KMS-11 (cell line): Measurements from ENCODE around the gene DAB1.

ENCODE experiments used
- H2AFZ ChIP-seq: fragments of 200-600 bp; sonication (generic); 2 replicates; pipeline ENCODE4 v1.6.1; 2016; ENCODE audit warnings: antibody characterized with exemption, mixed run types, low read depth
- H3K27ac ChIP-seq: fragments of 200-600 bp; sonication (generic); 2 replicates; pipeline ENCODE4 v1.6.1; 2016; ENCODE audit warnings: mild to moderate bottlenecking, mixed run types
- H3K27me3 ChIP-seq: fragments of 200-600 bp; sonication (generic); 2 replicates; pipeline ENCODE4 v1.6.1; 2017; ENCODE audit warnings: mild to moderate bottlenecking, low read depth, mixed run types, moderate library complexity; ENCODE audit not compliant: insufficient read depth
- H3K36me3 ChIP-seq: fragments of 200-600 bp; sonication (generic); 2 replicates; pipeline ENCODE4 v1.6.1; 2017; ENCODE audit warnings: mild to moderate bottlenecking, mixed run types; ENCODE audit not compliant: insufficient read depth
- H3K4me1 ChIP-seq: fragments of 200-600 bp; sonication (generic); 2 replicates; pipeline ENCODE4 v1.6.1; 2016; ENCODE audit warnings: mild to moderate bottlenecking, low read depth, mixed run types; ENCODE audit not compliant: poor library complexity, severe bottlenecking
- H3K4me2 ChIP-seq: fragments of 200-600 bp; sonication (generic); 2 replicates; pipeline ENCODE4 v1.7.0; 2016; ENCODE audit warnings: mild to moderate bottlenecking, mixed run types
- H3K4me3 ChIP-seq: fragments of 200-600 bp; sonication (generic); IDR thresholded peaks from 2 replicates; pipeline ENCODE4 v1.6.1; 2017; ENCODE audit warnings: low read depth, low read length, mixed read lengths; ENCODE audit not compliant: insufficient read depth
- H3K79me2 ChIP-seq: fragments of 200-600 bp; sonication (generic); 2 replicates; pipeline ENCODE4 v1.6.1; 2016; ENCODE audit warnings: low read depth, mixed run types; ENCODE audit not compliant: insufficient read depth
- H3K9ac ChIP-seq: fragments of 200-600 bp; sonication (generic); 2 replicates; pipeline ENCODE4 v1.6.1; 2016; ENCODE audit warnings: mild to moderate bottlenecking, mixed run types
- H4K20me1 ChIP-seq: fragments of 200-600 bp; sonication (generic); 2 replicates; pipeline ENCODE4 v1.6.1; 2016; ENCODE audit warnings: mild to moderate bottlenecking, mixed run types; ENCODE audit not compliant: insufficient read depth
- CTCF ChIP-seq: fragments of 200-600 bp; sonication (generic); conservative IDR thresholded peaks from 2 replicates; pipeline ENCODE4 v1.6.1; 2017; ENCODE audit warnings: low read depth, mild to moderate bottlenecking, antibody characterized with exemption, low read length, moderate library complexity, mixed read lengths

Gene DAB1

DNA sequence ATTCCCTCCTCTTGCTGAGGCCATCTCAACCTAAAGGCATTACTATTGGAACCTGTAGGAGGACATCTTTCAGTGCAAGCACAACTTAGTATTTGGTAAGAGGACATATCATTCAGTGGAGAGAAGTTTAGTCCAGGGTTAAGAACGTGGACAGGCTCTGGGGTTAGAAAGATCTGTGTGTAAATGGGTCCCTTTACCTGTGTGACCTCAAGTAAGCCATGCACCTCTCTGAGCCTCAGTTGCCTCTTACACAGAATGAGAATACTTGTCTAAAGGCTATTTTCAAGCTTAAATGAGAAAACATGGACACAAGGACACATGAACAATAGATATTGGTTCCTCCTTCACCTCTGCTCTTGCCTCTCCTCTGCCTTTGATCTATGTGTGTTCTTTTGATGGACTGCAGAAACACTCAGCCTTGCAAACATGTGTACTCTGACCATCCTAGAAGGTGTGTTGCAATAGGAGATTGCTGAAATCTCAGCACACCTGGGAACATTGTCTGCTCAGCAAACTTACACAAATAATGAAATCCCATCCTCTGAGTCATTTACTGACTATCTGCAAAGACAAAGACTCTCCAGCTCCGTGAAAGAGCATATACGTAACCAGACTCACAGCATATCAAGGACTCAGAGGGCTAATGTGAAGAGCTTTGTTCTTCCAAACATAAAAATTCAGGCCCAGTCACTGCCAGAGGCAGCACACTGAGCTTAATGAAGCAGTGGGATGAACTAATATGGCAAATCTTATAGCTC lies 143.8 kb downstream of the DAB1 start:
- H3K4me3 ChIP-seq, result no peak overlapping the region
- no peak overlapping the region for H3K27ac ChIP-seq
- no peak overlapping the region for H2AFZ ChIP-seq
- no peak overlapping the region for H3K9ac ChIP-seq
- no peaks in the 10 kb centered on the region for H3K4me1 ChIP-seq
- no peak for TF ChIP-seq CTCF
- H3K36me3 ChIP-seq, result no peaks in the 10 kb centered on the region
- H4K20me1 ChIP-seq, result no peaks in the 10 kb centered on the region
- H3K79me2 ChIP-seq, result no peaks in the 10 kb centered on the region
- no peaks in the 10 kb centered on the region for H3K27me3 ChIP-seq
- H3K4me2 ChIP-seq, result no peak overlapping the region

DNA sequence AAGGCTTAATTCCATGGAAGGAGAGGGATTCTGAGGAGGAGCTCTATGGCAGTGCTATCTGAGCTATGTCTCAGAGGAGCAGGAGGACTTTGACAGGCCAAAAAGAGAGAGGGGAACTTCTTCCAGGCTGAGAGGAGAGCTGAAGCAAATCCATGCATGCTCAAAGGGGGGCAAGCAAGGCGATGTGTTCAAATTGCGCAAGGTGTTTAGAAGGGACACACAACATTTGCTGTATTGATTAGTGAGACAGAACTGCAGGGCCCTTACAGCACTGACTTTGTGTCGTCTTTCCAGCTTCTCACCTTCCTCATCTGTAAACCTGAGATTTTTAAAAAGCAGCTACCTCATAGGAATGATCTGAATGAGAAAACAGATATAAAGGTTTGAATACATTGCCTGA lies 145.3 kb downstream of the DAB1 start:
- H3K4me1 ChIP-seq, result no peaks in the 10 kb centered on the region
- H4K20me1 ChIP-seq, result no peaks in the 10 kb centered on the region
- H3K36me3 ChIP-seq, result no peaks in the 10 kb centered on the region
- H3K9ac ChIP-seq, result no peak overlapping the region
- no peak overlapping the region for H3K4me3 ChIP-seq
- H3K79me2 ChIP-seq, result no peaks in the 10 kb centered on the region
- H3K4me2 ChIP-seq, result no peak overlapping the region
- H2AFZ ChIP-seq, result no peak overlapping the region
- H3K27ac ChIP-seq, result no peak overlapping the region
- no peak for TF ChIP-seq CTCF
- no peaks in the 10 kb centered on the region for H3K27me3 ChIP-seq

GRCh38 chr1:57277681-57278080 lies 146.2 kb downstream of the DAB1 start:
- H3K9ac ChIP-seq, result no peak overlapping the region
- no peaks in the 10 kb centered on the region for H3K79me2 ChIP-seq
- H2AFZ ChIP-seq, result no peak overlapping the region
- no peaks in the 10 kb centered on the region for H3K4me1 ChIP-seq
- H3K36me3 ChIP-seq, result no peaks in the 10 kb centered on the region
- no peak overlapping the region for H3K4me2 ChIP-seq
- TF ChIP-seq CTCF, result no peak
- H3K4me3 ChIP-seq, result no peak overlapping the region
- no peaks in the 10 kb centered on the region for H3K27me3 ChIP-seq
- H4K20me1 ChIP-seq, result no peaks in the 10 kb centered on the region
- no peak overlapping the region for H3K27ac ChIP-seq

DNA sequence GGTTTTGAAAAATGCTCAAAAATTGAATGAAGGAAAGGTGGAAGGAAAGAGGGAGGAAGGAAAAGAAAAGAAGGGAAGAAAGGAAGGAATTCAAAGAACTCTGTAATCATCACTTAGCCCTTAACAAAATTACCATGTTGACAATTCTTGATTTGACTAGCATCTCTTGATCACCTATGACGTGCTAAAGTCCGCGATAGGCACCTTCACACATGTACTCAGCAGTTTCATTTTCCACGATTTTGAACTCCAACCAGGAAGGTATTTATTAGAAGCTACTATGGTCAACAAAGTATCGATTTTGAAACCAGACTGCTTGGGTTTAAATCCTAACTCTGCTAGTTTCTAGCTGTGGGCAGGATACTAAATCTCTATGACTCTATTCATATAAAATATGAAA lies 146.9 kb downstream of the DAB1 start:
- Histone ChIP-seq H3K4me1 (no peaks in the 10 kb centered on the region), H2AFZ (no peak overlapping the region), H3K4me2 (no peak overlapping the region), H3K27ac (no peak overlapping the region), H4K20me1 (no peaks in the 10 kb centered on the region), H3K27me3 (no peaks in the 10 kb centered on the region), H3K4me3 (no peak overlapping the region), H3K36me3 (no peaks in the 10 kb centered on the region), H3K79me2 (no peaks in the 10 kb centered on the region), H3K9ac (no peak overlapping the region)
- no peak for TF ChIP-seq CTCF
